DOHH2 (cell line): Measurements from ENCODE around the gene CLK2.

ENCODE experiments used
- H3F3A ChIP-seq: fragments of 200-600 bp; sonication (generic), shearing (Covaris generic); 2 replicates; pipeline ENCODE4 v1.6.0; 2016; ENCODE audit warnings: antibody characterized with exemption, mild to moderate bottlenecking; ENCODE audit not compliant: control insufficient read depth, insufficient read depth
- H3K27ac ChIP-seq: fragments of 200-600 bp; sonication (generic); 2 replicates; pipeline ENCODE4 v1.5.1; 2014; ENCODE audit warnings: low read depth, mild to moderate bottlenecking, low read length, moderate library complexity
- H3K27me3 ChIP-seq: fragments of 200-600 bp; sonication (generic); 2 replicates; pipeline ENCODE4 v1.6.1; 2014; ENCODE audit warnings: mild to moderate bottlenecking, low read length, mixed read lengths; ENCODE audit not compliant: control insufficient read depth
- H3K36me3 ChIP-seq: fragments of 200-600 bp; sonication (generic); 2 replicates; pipeline ENCODE4 v1.6.1; 2014; ENCODE audit warnings: mild to moderate bottlenecking, low read length, moderate library complexity, mixed read lengths; ENCODE audit not compliant: control insufficient read depth
- H3K4me1 ChIP-seq: fragments of 200-600 bp; sonication (generic); 2 replicates; pipeline ENCODE4 v1.6.1; 2014; ENCODE audit warnings: mild to moderate bottlenecking, low read length, mixed read lengths; ENCODE audit not compliant: control insufficient read depth
- H3K4me2 ChIP-seq: fragments of 200-600 bp; sonication (generic); 2 replicates; pipeline ENCODE4 v1.6.0; 2014; ENCODE audit warnings: mild to moderate bottlenecking, low read length, moderate library complexity
- H3K4me3 ChIP-seq: fragments of 200-600 bp; sonication (generic); 2 replicates; pipeline ENCODE4 v1.5.1; 2014; ENCODE audit warnings: mild to moderate bottlenecking, low read length, mixed read lengths
- H3K79me2 ChIP-seq: fragments of 200-600 bp; sonication (generic); 2 replicates; pipeline ENCODE4 v1.6.1; 2014; ENCODE audit warnings: mild to moderate bottlenecking, low read length, mixed read lengths; ENCODE audit not compliant: control insufficient read depth
- H3K9me2 ChIP-seq: fragments of 200-600 bp; sonication (generic); replicated peaks from 2 replicates; pipeline ENCODE4 v1.6.1; 2014; ENCODE audit warnings: mild to moderate bottlenecking, low read length, mixed read lengths; ENCODE audit not compliant: control insufficient read depth
- H3K9me3 ChIP-seq: fragments of 200-600 bp; sonication (generic); 2 replicates; pipeline ENCODE4 v1.6.1; 2014; ENCODE audit warnings: antibody characterized with exemption, low read length, mixed read lengths; ENCODE audit not compliant: control insufficient read depth, insufficient read depth
- H4K20me1 ChIP-seq: fragments of 200-600 bp; sonication (generic); 2 replicates; pipeline ENCODE4 v1.6.0; 2014; ENCODE audit warnings: low read depth, mild to moderate bottlenecking, antibody characterized with exemption, low read length, moderate library complexity; ENCODE audit not compliant: control insufficient read depth, insufficient read depth
- EZH2phosphoT487 ChIP-seq: fragments of 200-600 bp; sonication (generic); IDR thresholded peaks from 2 replicates; pipeline ENCODE4 v1.6.1; 2017; ENCODE audit warnings: borderline replicate concordance, mild to moderate bottlenecking, antibody characterized with exemption, low read length, moderate library complexity, mixed read lengths
- TF ChIP-seq, protein P1 (sequence below): fragments of 200-600 bp; sonication (generic); IDR thresholded peaks from one replicate; pipeline ENCODE4 v1.5.1; 2014; ENCODE audit warnings: antibody characterized with exemption, mild to moderate bottlenecking, low read depth, low read length; ENCODE audit not compliant: poor library complexity, severe bottlenecking

The CLK2 gene

DNA sequence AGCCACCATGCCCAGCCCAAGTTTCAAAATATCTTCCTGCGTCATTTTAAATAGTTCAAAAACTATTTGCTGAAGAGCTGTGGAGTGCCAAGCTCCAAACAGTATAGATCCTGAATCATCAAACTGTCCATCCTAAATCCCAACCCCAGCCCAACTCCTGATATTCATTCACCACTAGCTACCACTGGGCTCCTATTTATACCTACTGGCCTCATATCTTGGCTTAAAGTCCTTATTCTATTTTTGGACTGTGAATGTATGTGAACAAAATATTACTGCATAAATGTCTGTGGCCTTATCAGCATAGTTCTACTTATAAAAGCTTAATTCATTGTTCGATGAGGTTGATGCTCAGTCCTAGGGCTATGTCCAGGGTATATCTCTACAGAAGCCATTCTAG is 5.9 kb downstream of the CLK2 start:
- H3K4me3 ChIP-seq, result no peak overlapping the region
- H3K36me3 ChIP-seq, result peaks cover 94% of the 10 kb centered on the region
- peaks cover 40% of the 10 kb centered on the region for H3F3A ChIP-seq
- H3K27ac ChIP-seq, result no peak overlapping the region
- H3K79me2 ChIP-seq, result peaks cover 29% of the 10 kb centered on the region
- H3K27me3 ChIP-seq, result no peaks in the 10 kb centered on the region
- no peaks in the 10 kb centered on the region for H3K9me3 ChIP-seq
- H4K20me1 ChIP-seq, result peaks cover 2% of the 10 kb centered on the region; the same call in 1 of the 2 replicates
- no peak overlapping the region for H3K4me2 ChIP-seq
- H3K4me1 ChIP-seq, result peaks cover 13% of the 10 kb centered on the region
- no peak for TF ChIP-seq EZH2phosphoT487
- TF ChIP-seq, protein P1, sequence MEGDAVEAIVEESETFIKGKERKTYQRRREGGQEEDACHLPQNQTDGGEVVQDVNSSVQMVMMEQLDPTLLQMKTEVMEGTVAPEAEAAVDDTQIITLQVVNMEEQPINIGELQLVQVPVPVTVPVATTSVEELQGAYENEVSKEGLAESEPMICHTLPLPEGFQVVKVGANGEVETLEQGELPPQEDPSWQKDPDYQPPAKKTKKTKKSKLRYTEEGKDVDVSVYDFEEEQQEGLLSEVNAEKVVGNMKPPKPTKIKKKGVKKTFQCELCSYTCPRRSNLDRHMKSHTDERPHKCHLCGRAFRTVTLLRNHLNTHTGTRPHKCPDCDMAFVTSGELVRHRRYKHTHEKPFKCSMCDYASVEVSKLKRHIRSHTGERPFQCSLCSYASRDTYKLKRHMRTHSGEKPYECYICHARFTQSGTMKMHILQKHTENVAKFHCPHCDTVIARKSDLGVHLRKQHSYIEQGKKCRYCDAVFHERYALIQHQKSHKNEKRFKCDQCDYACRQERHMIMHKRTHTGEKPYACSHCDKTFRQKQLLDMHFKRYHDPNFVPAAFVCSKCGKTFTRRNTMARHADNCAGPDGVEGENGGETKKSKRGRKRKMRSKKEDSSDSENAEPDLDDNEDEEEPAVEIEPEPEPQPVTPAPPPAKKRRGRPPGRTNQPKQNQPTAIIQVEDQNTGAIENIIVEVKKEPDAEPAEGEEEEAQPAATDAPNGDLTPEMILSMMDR, result no peak
- H3K9me2 ChIP-seq, result no peaks in the 10 kb centered on the region

DNA sequence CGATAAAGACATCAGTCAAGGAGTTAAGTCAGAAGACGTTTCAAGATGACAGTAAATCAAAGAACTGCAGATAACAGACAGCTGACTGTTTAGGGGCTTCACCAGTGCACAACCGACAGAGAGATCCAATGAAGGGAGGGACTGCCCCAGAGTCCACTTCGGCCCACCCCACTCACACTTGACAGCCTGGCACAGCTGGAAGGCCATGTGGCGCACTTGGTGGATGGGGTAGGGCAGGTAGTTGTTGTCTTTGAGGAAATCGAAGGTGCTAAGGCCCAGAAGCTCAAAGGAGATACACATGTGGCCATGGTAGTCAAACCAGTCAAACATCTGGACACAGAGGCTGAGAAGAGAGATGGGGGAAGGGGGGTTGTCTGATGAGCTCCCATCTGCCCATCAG is 6.8 kb downstream of the CLK2 start:
- peaks cover 40% of the 10 kb centered on the region for H3F3A ChIP-seq
- H3K9me3 ChIP-seq, result no peaks in the 10 kb centered on the region
- TF ChIP-seq EZH2phosphoT487, result no peak
- TF ChIP-seq, protein P1, result no peak

DNA sequence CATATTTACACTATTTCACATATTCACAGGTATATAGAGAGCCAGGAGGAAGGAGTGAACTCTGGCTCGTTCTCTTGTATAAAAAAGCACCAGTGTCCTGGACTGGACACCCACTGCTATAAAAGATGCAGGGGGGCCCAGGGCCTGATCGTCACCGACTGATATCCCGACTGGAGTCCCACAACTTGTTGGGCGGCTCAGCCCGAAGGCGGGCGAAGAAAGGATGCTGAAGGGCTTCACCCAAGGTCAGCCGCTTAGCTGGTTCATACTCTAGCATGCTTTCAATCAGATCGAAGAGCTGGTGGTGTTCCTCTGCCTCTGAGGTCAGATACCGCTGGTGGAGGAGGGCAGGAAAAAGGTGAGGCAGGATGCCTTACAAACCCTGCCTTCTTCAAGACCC is 10.2 kb downstream of the CLK2 start:
- Histone ChIP-seq H3K4me3 (no peak overlapping the region), H3K4me2 (no peak overlapping the region), H3K36me3 (peaks cover 77% of the 10 kb centered on the region), H4K20me1 (no peaks in the 10 kb centered on the region), H3K79me2 (peaks cover 21% of the 10 kb centered on the region), H3K4me1 (peaks cover 19% of the 10 kb centered on the region), H3K9me3 (no peaks in the 10 kb centered on the region), H3K27me3 (no peaks in the 10 kb centered on the region), H3K9me2 (no peaks in the 10 kb centered on the region), H3F3A (peaks cover 36% of the 10 kb centered on the region), H3K27ac (no peak overlapping the region)
- TF ChIP-seq, protein P1, result no peak
- no peak for TF ChIP-seq EZH2phosphoT487

More for the DNA sequence above, 6.8 kb downstream of the CLK2 start:
- Histone ChIP-seq H3K79me2 (peaks cover 27% of the 10 kb centered on the region), H3K4me3 (no peak overlapping the region), H3K36me3 (peaks cover 88% of the 10 kb centered on the region), H3K9me2 (no peaks in the 10 kb centered on the region), H4K20me1 (no peaks in the 10 kb centered on the region; the same call in 1 of the 2 replicates), H3K27ac (no peak overlapping the region), H3K4me2 (no peak overlapping the region), H3K4me1 (peaks cover 8% of the 10 kb centered on the region), H3K27me3 (no peaks in the 10 kb centered on the region)
